Esophagus squamous epithelium (tissue), 5 donors: Measurements from ENCODE around the gene CLDN6. TPM values are rescaled to one million over a fixed set of nuclear protein-coding genes. Genes with fewer than 3 reads are reported as not detected.

Experiments used
- DNase-seq: peaks from one replicate; lab custom pipeline; 2025; lab: John Stamatoyannopoulos, UW
- H3K27ac ChIP-seq, 4 donors: fragments of 200-600 bp; sonication (generic); one replicate each; pipeline ENCODE4 v1.5.1; 2016 to 2019; ENCODE audit warnings: mild to moderate bottlenecking in 1 of 4
- H3K27me3 ChIP-seq, 4 donors: fragments of 200-600 bp; sonication (generic); 1 replicate in 3 of 4; 2 replicates in 1 of 4; pipeline versions ENCODE4 v1.5.1 to v1.6.0; 2017 to 2021; ENCODE audit warnings: antibody characterized with exemption in 1 of 4
- H3K36me3 ChIP-seq, 3 donors: fragments of 200-600 bp; sonication (generic); one replicate each; pipeline ENCODE4 v1.5.1; 2016 to 2019
- H3K4me1 ChIP-seq, 3 donors: fragments of 200-600 bp; sonication (generic); one replicate each; pipeline ENCODE4 v1.5.1; 2017 to 2019
- H3K4me3 ChIP-seq, 4 donors: fragments of 200-600 bp; sonication (generic); 1 replicate in 3 of 4; 2 replicates in 1 of 4; pipeline ENCODE4 v1.5.1; 2016 to 2019; ENCODE audit warnings: mild to moderate bottlenecking in 2 of 4, moderate library complexity in 1 of 4
- H3K9me3 ChIP-seq, 3 donors: fragments of 200-600 bp; sonication (generic); one replicate each; pipeline ENCODE4 v1.5.1; 2016 to 2019
- POLR2A ChIP-seq, 4 donors: fragments of 450-650 bp; IDR thresholded peaks; one replicate each; pipeline ENCODE4 v1.6.1; 2017; ENCODE audit warnings: antibody characterized with exemption in 4 of 4, mild to moderate bottlenecking in 4 of 4, moderate library complexity in 3 of 4
- WGBS, 2 donors: methylation state at CpG; one replicate each; pipeline ENCODE4 v1.1.5; 2018; 5-methylcytosine and 5-hydroxymethylcytosine counted together
- intact Hi-C: fragments of 100-400 bp; cut with DNase I; formaldehyde crosslinking; loops from one replicate; pipeline ENCODE4 v1.15.0; 2022
- total RNA-seq, 4 donors: library from RNA; depleted of rRNA; stranded (reverse); fragments of >200 nt; gene quantifications; one replicate each; pipeline ENCODE4 v1.1.0, GENCODE V29; 2016
- TF ChIP-seq, protein P1 (sequence below), 6 experiments: fragments of 450-650 bp in 4 of 6; fragments of 200-600 bp in 2 of 6; sonication (generic) in 2 of 6; IDR thresholded peaks; one replicate each; pipeline ENCODE4 v1.5.1; 2016 to 2019; ENCODE audit warnings: antibody characterized with exemption in 6 of 6, mild to moderate bottlenecking in 4 of 6, moderate library complexity in 4 of 6
- donor health status: DM: yes; HTN: yes; CAD: no.

The CLDN6 gene
- total RNA-seq, 4 donors from 2014 or later, result not detected

DNA sequence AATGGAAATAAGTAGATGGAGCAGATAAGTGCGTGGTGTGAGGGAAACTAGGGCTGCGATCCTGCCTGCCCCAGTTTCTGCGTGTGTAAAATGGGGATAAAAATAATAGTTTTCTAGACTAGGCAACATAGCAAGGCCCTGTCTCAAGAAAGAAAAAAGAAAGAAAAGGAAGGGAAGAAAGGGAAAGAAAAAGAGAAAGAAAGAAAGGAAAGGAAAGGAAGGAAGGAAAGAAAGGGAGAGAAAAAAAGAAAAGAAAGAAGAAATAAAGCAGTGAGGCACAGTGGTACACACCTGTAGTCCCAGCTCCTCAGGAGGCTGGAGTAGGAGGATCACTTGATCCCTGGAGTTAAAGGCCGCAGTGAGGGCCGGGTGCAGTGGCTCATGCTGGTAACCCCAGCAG, 35.6 kb downstream of the CLDN6 start:
- intact Hi-C loops, result no loop called here
- peaks cover 15 to 77% (median 34%) of the 10 kb centered on the region in 3 donors for H3K4me1 ChIP-seq
- no peaks in the 10 kb centered on the region for H3K9me3 ChIP-seq
- TF ChIP-seq, protein P1, sequence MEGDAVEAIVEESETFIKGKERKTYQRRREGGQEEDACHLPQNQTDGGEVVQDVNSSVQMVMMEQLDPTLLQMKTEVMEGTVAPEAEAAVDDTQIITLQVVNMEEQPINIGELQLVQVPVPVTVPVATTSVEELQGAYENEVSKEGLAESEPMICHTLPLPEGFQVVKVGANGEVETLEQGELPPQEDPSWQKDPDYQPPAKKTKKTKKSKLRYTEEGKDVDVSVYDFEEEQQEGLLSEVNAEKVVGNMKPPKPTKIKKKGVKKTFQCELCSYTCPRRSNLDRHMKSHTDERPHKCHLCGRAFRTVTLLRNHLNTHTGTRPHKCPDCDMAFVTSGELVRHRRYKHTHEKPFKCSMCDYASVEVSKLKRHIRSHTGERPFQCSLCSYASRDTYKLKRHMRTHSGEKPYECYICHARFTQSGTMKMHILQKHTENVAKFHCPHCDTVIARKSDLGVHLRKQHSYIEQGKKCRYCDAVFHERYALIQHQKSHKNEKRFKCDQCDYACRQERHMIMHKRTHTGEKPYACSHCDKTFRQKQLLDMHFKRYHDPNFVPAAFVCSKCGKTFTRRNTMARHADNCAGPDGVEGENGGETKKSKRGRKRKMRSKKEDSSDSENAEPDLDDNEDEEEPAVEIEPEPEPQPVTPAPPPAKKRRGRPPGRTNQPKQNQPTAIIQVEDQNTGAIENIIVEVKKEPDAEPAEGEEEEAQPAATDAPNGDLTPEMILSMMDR (IDR thresholded peaks at IDR 0.05), result no peak
- TF ChIP-seq POLR2A (IDR thresholded peaks at IDR 0.05), result no peak
- H3K27ac ChIP-seq, result no peak overlapping the region
- DNase-seq, result no peak
- H3K27me3 ChIP-seq, result peaks cover 0 to 26% (median 0%) of the 10 kb centered on the region in 4 donors
- WGBS, 2 donors, result 87 to 89% methylated on average over 5 of the region's 5 CpGs
- H3K4me3 ChIP-seq, result no peak overlapping the region
- no peaks in the 10 kb centered on the region for H3K36me3 ChIP-seq

GRCh38 chr16:2981899-2982250, 36.1 kb downstream of the CLDN6 start:
- Histone ChIP-seq H3K27me3 (peaks cover 0 to 20% (median 0%) of the 10 kb centered on the region in 4 donors), H3K27ac (no peak overlapping the region), H3K36me3 (no peaks in the 10 kb centered on the region), H3K4me3 (no peak overlapping the region), H3K9me3 (no peaks in the 10 kb centered on the region), H3K4me1 (peaks cover 15 to 81% (median 34%) of the 10 kb centered on the region in 3 donors)
- WGBS, 2 donors, result 47 to 54% methylated on average over 2 to 3 of the region's 4 CpGs
- intact Hi-C loops, result no loop called here
- DNase-seq, result no peak
- TF ChIP-seq POLR2A (IDR thresholded peaks at IDR 0.05), result no peak
- TF ChIP-seq, protein P1 (IDR thresholded peaks at IDR 0.05), result no peak

GRCh38 chr16:2981177-2981898, 36.6 kb downstream of the CLDN6 start:
- DNase-seq, result no peak
- no peak overlapping the region for H3K27ac ChIP-seq

DNA sequence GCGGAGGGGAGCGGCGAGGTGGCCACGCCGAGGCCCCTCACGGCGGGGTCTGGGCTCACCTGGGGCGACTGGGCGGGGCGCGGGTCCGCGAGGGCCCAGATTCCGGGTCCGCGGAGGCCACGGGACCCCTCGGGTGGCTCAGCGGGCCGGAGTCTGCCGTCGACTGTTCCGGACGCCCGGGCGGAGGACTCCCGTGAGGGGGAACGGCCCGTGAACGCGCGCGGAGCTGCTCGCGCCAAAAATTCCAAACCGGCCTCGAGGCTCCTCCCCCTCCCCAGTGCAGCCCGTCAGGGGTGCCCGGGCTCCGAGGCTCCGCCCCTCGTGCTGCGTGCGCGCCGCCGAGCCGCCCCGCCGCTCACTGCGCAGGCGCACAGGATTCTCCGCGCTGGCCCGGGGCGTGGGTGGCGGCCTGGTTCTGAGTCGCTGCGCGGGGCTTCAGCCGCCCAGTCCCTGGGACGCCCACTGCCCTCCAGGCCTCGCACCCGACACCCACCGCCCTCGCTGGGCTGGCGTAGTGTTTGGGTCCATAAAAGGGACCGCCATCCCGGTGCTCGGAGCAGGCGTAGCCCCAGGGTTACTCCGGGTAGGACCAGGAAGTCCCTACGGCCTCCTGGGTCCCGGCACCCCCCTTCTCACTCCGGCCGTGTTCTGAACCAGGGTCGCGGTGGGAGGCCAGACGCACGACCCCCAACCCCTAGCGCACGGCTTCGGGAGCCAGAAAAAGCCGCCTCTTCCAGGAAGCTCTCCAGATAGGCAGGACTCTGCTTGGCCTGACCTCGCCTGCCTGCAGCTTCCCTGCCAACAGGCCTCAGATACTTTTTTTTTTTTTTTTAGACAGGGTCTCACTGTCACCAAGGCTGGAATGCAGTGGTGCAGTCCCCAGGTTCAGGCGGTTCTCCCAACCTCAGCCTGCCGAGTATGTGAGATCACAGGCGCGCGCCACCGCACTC, 37.5 kb downstream of the CLDN6 start, which contains the start of gene PKMYT1:
Gene PKMYT1, minus strand, starts transcription at position 220 of the 950 bp plus-strand sequence. CDS start 789 bp downstream, outside the sequence.
- Histone ChIP-seq H3K27ac (peak within 1 kb of the TSS; percentile 87 to 92 (median 89)), H3K4me1 (peaks cover 15 to 68% (median 29%) of the 10 kb centered on the region in 3 donors), H3K9me3 (no peaks in the 10 kb centered on the region), H3K4me3 (peak within 1 kb of the TSS; percentile 62 to 90 (median 66)), H3K36me3 (no peaks in the 10 kb centered on the region), H3K27me3 (peaks cover 0 to 16% (median 0%) of the 10 kb centered on the region in 4 donors)
- intact Hi-C loops, result no loop called here
- no peak for DNase-seq
- TF ChIP-seq, protein P1 (IDR thresholded peaks at IDR 0.05), result no peak
- TF ChIP-seq POLR2A (IDR thresholded peaks at IDR 0.05), result peak in 3 of 4 donors; percentile 81 to 98 (median 93)
- 11 to 73% methylated on average over 7 to 51 of the region's 91 CpGs for WGBS, 2 donors

More at GRCh38 chr16:2981177-2981898, 36.6 kb downstream of the CLDN6 start:
- Histone ChIP-seq H3K9me3 (no peaks in the 10 kb centered on the region), H3K27me3 (peaks cover 0 to 16% (median 0%) of the 10 kb centered on the region in 4 donors), H3K36me3 (no peaks in the 10 kb centered on the region), H3K4me1 (peaks cover 15 to 77% (median 34%) of the 10 kb centered on the region in 3 donors), H3K4me3 (peak overlapping the region in 3 of 4 donors; percentile 62 to 90 (median 63))
- intact Hi-C loops, result no loop called here
- WGBS, 2 donors, result 72 to 73% methylated on average over 18 to 29 of the region's 33 CpGs
- TF ChIP-seq, protein P1 (IDR thresholded peaks at IDR 0.05), result no peak
- TF ChIP-seq POLR2A (IDR thresholded peaks at IDR 0.05), result no peak
